Activated CD8-positive, alpha-beta memory T cell treated with anti-CD3 and anti-CD28 coated beads for 48 hours (primary cell): Measurements from ENCODE around the gene CALHM1.
"Not testable (repeated sequence)": the region's sequence is repeated elsewhere in the genome, so short reads cannot be mapped to it uniquely, and the experiment has no call there.

ENCODE experiments used
- DNase-seq, 3 experiments: peaks; one replicate each; pipeline ENCODE4 v3.0.0-alpha.2; 2020; ENCODE audit warnings: low read depth in 2 of 3, low spot score in 2 of 3

CALHM1 gene, protein sequence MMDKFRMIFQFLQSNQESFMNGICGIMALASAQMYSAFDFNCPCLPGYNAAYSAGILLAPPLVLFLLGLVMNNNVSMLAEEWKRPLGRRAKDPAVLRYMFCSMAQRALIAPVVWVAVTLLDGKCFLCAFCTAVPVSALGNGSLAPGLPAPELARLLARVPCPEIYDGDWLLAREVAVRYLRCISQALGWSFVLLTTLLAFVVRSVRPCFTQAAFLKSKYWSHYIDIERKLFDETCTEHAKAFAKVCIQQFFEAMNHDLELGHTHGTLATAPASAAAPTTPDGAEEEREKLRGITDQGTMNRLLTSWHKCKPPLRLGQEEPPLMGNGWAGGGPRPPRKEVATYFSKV

GRCh38 chr10:103458720-103459119 is at the start of gene CALHM1:
Gene CALHM1, minus strand, starts transcription at chr10:103458900. Its CDS starts 149 bp downstream, at chr10:103458751.
- DNase-seq: no peak

- no peak for DNase-seq
Observed at GRCh38 chr10:103507235-103508191, 48.8 kb upstream of the CALHM1 start.

- no peak for DNase-seq
Observed at GRCh38 chr10:103506061-103506460, 47.4 kb upstream of the CALHM1 start.

GRCh38 chr10:103504181-103504783 is 45.6 kb upstream of the CALHM1 start:
- no peak for DNase-seq

DNA sequence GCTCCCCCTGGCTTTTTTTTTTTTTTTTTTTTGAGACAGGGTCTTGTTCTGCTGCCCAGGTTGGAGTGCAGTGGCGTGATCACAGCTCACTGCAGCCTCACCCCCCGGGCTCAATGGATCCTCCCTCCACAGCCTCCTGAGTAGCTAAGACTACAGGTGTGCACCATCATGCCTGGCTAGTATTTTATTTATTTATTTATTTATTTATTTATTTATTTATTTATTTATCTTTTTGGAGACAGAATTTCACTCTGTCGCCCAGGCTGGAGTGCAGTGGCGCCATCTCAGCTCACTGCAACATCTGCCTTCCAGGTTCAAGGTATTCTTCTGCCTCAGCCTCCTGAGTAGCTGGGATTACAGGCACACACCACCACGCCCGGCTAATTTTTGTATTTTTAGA is 45.1 kb upstream of the CALHM1 start:
- DNase-seq: not testable (repeated sequence)

DNA sequence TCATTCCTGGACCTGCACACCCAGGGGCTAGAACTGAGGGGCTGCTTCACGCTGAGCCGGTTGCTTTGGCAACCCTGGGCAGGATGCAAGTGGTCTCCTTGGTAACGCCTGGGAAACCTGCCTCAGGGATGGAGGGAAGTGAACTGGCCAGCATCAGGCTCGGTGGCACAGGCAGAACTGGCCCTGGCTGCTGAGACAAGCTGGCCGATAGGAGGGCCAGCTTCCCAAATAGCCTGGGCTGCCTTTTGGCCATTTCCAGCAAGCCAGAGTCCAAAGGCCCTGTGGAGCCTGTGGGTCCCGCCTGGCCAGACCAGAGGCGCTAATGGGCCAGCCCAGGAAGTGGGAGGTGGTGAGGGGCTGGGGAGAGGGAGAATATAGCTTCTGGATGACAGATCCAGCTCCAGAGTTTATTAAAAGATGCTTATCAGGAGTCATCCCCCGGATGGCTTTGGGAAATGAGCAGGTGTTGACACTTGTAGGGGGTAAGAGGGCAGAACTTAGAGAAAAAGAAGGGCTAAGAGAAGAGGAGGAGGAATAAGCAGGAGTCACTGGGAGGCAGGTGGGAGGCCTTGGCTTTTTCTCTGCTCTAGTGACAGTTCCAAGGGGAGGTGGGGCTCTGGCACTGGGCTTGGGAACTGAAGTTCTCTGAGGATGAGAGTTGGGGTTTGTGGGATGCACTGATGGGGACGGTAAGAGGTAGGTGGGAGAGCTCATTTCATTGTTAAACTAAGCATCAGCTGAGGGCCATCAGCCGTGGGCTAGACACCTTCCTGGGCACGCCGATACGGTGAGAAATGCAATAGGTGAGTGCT is 44.4 kb upstream of the CALHM1 start:
- no peak for DNase-seq

- no peak for DNase-seq
Observed at GRCh38 chr10:103501186-103501585, 42.5 kb upstream of the CALHM1 start.

DNA sequence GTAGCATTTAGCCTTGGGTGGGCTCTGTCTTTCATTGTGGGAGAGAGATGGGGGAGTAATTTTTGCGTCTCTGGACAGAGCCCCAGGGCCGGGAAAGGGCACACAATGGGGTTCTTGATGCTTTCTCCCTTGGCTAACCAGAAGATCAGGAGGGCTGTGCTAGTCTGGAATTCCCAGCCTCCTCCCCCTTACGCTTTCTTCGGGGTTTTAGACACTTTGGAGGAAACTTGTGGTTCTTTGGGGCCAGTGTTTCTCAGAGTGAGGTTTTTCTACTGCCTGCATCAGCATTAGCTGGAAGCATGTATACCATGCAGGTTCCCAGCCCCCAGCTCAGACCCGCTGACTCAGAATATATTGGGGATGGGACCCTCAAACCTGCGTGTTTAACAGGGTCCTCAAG is 41.8 kb upstream of the CALHM1 start:
- DNase-seq: no peak

DNA sequence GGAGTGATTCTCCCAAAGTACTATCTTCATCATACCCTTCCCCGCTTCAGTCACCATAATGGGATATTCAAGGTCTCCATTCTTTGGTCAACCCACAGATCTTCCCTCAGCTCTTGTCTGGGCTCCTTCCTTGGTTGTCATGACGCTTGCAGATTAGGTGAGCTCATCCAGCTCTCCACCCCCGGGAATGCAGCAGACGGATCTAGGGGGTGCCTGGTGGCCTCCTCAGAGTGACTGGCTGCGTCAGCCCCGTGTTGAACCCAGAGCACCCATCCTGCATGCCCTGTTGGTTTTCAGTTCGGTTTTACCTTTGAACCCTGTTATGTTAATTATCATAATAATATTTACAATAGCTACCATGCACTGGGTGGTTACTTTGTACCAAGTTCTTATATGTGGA is 41.2 kb upstream of the CALHM1 start:
- no peak for DNase-seq

DNA sequence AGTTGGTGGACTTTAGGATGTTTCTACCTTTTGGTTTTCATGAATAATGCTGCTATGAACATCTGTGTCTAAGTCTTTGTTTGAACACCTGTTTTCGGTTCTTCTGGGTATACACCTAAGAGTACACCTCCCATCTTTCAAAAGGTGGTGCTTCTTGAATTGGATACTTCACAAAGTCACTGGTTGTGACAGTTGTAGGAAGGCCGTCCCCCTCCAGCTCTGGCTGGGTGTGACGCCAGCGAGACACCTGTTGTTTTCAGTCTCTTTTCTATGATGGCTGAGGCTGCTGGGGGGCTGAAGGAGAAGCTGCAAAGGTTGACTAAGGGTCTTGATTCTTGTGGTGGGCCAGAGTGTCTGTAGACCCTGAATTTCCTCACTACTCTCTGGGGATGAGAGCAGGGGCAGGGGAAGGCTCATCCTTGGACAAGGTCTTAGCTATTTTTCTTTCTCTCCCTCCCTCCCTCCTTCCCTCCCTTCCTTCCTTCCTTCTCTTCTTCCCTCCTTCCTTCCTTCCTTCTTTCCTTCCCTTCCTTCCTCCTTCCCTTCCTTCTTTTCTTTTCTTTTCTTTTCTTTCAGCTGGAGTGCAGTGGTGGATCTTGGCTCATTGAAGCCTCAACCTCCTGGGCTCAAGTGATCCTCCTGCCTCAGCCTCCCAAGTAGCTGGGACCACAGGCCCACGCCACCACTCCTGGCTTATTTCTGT is 40.4 kb upstream of the CALHM1 start:
- DNase-seq: no peak

GRCh38 chr10:103497161-103497915 is 38.6 kb upstream of the CALHM1 start:
- no peak for DNase-seq

GRCh38 chr10:103495321-103495720 is 36.6 kb upstream of the CALHM1 start:
- no peak for DNase-seq

GRCh38 chr10:103493916-103494877 is 35.5 kb upstream of the CALHM1 start:
- DNase-seq: no peak

GRCh38 chr10:103493362-103493915 is 34.7 kb upstream of the CALHM1 start, which contains the start of gene NEURL1:
Gene NEURL1, plus strand, starts transcription at chr10:103493705. Its CDS starts 683 bp downstream, at chr10:103494388.
- no peak for DNase-seq

GRCh38 chr10:103492655-103493261 is 34.1 kb upstream of the CALHM1 start:
- no peak for DNase-seq

DNA sequence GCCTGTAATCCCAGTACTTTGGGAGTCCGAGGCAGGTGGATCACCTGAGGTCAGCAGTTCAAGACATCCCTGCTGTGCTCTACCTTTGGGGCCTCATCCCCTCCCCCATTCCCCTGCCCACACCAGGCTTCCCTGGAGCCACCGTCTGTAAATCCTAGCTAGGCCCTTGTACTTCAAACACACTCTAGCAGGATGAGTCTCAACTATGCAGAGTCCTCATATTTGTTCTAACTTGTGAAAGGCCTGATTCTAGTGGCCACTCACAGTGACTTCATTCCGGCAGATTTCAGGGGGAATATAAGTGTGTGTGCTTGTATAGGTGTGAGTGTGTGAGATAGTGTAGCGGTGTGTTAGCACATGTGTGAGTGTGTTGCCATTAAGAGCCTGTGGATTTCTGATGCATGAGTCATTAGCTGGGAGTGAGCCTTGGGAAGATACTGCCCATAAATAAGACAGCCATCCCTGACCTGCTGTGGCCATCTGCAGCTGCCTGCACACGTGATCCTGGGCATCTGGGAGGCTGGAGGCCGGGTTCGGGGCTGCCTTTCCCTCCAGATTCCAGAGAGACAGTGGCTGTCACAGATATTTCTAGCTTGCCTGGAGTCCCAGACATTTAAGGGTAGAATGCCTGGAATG is 33.1 kb upstream of the CALHM1 start:
- DNase-seq: no peak

- no peak for DNase-seq
Observed at GRCh38 chr10:103490986-103491314, 32.2 kb upstream of the CALHM1 start.
